COLO668 (cell line): Measurements from ENCODE around the gene FAM174B.

ENCODE experiments used
- DNase-seq: peaks from one replicate; lab custom pipeline; 2025; ENCODE audit not compliant: unreplicated experiment; lab: John Stamatoyannopoulos, UW

The FAM174B gene

GRCh38 chr15:92665100-92665555 is 9.6 kb upstream of the FAM174B start:
- DNase-seq: no peak

DNA sequence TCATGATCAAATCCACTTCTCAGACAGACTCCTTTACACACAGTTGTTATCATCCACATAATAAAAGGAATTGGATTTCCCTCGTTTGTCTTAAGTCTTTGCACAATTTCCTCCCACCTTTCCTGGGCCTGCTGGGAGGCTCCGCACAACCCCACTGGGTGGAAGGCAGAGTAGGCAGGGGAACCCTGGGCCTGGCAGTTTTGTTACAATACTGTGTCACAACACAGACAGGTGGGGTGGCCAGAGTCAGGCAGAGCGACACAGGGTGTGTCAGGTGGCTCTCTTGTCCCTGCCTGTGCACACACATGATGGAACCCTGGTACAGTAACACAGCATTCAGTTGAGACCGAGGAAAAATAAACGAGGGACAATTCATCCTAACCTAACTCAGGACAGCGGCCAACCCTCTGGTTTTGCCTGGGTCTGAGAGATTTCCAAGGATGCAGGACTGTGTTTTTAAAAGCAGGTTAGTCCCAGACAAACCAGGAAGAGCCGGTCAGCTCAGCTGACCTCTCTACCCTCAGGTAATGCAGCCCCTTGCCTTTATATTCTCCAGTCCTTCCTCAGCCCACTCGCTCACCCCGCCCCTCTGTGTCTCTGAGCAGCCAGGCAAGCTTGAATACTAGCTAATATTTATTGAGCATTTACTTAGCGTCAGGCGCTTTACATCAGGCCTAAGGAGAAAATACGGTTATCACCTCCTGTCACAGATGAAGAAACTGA is 8.8 kb upstream of the FAM174B start:
- DNase-seq: peak; percentile 27

DNA sequence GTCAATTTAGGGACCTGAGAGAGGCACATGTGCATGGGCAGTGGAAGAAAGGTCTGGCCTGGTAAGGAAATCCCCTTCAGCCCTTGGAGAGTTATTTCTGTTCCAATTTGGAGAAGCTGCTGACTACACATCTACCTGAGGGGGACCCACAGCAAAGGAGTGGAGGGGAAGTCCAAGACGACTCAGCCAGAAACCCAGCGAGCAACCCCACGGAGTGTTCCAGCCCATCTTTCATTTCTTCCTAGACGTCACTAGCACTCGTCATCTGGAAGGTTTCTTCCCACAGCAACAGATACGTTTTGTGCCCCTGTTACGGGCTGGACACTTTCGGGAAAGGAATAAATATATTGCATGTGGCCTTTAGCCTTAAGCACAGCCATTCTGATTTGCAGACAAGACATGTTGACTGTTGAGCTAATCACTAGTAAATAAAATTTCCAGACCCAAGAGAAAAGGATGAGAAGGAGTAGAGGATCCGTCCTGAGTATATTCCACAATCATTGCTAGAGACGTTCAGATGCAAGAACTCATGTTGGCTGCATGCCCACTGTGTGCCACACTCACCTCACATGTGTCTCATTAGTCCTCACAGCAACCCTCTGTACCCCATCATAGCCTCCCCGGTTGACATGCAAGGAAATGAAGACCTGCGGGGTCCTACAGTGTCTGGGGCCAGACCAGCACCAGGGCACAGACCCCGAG is 7.8 kb upstream of the FAM174B start:
- DNase-seq: no peak

DNA sequence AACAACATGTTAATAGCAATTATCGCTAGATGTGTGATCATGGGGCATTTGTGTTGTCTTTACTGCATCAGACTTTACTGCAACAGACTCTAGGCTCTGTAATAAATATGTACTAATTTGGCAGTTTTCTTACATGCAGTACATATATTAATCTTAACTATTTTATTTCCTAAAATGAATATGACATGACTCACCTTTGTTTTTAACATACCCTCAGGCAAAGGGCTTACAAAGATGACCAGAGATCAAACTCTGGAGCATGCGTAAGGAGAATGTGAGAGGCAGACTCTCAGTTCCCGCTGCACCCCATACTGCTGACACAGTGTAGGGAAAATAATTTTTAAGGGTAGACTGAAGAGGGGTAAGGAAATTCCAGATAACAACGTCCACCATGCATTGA is 7.2 kb upstream of the FAM174B start:
- DNase-seq: no peak

DNA sequence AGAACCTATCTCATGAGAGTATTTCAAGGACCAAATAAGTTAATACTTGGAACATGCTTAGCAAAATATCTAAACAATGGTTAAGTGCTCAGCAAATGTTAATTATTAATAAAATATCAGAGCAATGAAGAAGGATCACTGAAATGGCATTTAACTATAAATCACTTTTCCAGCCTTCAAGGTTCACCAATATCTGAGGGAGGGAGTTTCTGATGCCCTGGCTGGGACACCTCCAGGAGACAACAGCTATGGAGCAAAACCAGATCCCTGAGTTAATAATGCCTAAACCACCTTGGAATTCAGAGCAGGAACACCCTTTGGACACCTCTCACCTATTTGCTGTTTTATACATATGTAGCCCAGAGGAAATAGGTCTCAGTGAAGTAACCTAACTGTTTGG is 6.4 kb upstream of the FAM174B start:
- no peak for DNase-seq

GRCh38 chr15:92661069-92661468 is 5.5 kb upstream of the FAM174B start:
- DNase-seq: no peak

DNA sequence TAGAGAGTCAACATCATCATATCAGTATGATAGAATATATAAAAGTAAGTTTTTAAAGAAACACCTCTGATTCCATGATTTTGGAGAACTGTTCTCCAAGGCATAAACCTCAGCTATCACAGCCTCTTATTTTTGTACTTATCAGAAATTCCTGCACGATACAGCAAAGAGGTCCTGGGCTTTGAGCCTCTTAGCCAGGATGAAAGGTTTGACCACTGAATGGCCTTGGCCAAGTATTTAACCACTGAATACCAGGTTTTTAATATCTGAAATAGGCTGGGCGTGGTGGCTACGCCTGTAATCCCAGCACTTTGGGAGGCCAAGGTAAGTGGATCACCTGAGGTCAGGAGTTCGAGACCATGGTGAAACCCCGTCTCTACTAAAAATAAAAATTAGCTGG is 1.9 kb upstream of the FAM174B start:
- no peak for DNase-seq

GRCh38 chr15:92656089-92656488 is 514 bp upstream of the FAM174B start:
- DNase-seq: no peak

GRCh38 chr15:92654662-92655061 is 913 bp downstream of the FAM174B start:
- DNase-seq: no peak

- DNase-seq: peak; percentile 84
Measured at GRCh38 chr15:92653836-92654539, 1.6 kb downstream of the FAM174B start.

DNA sequence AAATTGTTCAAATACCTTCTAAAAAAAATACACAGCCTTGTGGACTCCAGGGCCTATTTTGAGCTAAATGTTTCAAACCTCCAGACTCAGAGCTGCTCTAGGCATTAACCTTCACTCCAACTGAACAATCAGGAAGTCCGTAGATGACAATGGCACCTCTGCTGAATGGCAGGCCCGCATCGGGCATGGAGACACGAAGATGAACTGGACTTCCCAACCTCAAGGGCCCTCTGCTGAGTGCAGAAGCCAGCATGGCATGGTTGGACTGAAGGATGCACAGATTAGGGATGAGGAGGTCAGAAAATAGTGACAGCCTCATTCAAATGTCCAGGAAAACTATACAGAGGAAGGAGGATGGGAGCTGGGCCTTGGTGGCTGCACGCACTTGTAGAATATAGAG is 2.2 kb downstream of the FAM174B start:
- no peak for DNase-seq

GRCh38 chr15:92652576-92652966 is 3.0 kb downstream of the FAM174B start:
- no peak for DNase-seq

DNA sequence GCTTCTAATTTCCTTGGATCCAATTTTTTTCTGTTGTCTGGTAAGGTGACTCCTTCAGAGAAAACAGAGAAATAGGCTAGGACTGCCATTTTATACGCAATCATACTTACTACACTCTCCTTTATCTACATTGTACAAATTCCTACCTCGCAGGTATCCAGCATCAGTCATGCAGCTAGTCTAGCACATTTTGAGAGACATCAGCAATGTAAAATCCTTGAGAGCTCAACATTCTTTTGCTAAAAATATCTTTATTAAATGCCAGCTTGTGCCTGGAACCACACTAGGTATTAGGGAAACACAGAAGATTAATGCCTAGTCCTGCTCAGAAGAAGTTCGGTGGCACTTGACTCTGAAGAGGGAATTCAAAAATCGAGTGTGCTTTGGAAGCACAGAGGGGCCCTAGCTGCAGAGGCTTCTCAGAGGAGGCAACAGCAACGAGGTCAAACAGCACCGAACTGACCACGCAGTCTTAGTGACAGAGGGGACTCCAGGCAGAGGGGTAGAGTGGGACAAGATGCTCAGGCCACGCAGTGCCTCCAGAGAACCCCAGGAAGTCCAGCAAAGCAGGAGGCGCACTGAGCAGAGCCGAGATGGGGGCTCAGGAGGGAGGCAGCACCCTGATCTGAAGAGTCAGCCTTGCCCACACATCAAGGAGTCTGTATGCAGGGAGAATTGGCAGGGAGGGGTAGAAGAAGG is 3.5 kb downstream of the FAM174B start:
- no peak for DNase-seq

DNA sequence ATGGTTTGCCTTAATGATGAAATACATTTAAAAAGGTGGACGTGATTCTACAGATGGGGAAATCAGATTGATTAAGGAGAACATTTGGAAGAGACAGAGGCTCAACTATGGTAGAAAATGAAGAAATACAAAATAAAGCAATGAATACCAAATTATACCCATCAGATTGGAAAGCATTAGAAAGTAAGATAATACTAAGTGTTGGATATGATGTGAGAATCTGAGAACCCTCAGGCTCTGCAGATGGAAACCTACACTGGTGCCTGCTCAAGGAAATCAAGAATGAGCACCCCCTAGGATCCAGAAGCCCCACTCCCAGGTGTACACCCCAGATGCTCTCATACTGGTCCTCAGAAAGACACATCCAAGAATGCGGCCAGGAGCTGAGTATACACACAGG is 4.6 kb downstream of the FAM174B start:
- DNase-seq: no peak

- no peak for DNase-seq
Measured at GRCh38 chr15:92650256-92650655, 5.3 kb downstream of the FAM174B start.

DNA sequence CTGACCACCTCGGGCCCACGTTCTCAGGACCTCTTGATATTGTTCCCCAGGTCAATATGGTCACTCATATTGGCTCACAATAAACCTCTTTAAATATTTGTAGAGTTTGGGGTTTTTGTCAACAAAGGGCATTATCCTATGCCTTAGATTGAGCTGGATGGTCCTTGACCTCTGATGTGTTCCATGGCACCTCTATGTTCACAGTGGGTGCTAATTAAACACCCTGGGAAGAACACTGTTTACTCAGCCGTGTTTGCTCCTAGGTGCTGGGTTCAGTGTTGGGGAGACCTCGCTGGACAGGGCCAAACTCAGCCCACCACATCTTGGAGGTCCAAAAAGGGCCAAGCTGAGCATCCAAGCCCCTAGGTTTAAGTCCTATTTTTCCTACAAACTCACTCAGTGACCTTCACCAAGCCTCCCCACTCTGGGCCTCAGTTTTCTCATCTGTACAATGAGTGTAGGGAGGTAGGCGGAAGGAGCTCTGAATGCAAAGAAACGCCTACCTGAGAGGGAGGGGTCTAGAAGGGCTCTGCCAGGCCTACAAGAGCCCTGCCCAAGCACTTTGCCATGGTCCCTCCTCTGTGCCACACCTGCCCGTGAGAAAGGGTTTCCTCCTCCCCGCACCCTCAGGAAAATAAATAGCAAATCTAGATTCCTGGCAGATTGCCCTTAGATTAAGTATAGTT is 7.2 kb downstream of the FAM174B start:
- DNase-seq: peak; percentile 66

DNA sequence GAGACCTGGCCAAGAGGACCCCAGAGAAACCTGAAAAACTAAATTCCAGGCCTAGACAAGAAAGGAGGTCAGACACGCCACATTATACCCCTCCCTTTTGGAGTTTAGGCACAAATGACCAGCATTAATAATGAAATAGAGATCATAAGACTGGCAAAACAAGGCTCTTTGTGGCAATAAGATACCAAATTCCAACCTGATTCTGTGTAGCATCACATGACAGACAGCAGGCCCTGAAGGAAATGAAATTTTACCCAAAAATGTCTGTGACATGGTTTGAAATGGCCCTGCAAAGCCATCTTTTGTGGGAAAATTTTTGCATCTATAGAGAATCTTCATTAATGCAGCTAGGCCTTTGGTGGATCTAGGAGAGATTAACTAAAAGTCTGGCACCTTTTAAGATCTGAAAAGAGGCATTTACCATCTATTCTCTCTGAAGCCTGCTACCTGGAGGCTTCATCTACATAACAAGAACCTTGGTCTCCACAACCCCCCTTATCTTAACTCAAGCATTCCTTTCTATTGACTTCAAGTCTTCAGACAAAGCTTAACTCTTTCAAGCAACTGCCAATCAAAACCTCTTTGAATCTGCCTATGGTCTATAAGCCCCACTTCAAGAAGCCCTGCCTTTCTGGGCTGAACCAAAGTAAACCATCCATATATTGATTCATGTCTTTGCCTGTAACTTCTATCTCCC is 8.0 kb downstream of the FAM174B start:
- DNase-seq: no peak

DNA sequence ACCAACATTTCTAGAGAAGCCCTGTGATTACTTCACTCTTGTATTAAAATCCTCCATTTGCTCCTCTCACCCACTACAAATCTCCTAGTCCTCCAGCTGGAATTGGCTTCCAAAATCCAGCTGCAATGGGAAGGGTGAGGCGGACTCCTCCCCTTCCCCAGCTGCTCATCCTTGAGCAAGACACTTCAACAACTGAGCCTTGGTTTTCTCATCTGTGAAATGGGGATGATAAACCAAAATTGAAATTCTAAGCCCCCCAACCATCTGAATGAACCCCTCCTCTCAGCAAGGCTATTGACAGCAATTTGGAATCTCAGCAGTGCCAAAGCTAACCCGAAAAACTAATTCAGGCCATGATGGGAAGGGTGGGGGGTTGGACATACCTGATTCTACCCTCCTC is 9.4 kb downstream of the FAM174B start:
- DNase-seq: no peak

- DNase-seq: no peak
Measured at GRCh38 chr15:92645731-92646130, 9.8 kb downstream of the FAM174B start.

DNA sequence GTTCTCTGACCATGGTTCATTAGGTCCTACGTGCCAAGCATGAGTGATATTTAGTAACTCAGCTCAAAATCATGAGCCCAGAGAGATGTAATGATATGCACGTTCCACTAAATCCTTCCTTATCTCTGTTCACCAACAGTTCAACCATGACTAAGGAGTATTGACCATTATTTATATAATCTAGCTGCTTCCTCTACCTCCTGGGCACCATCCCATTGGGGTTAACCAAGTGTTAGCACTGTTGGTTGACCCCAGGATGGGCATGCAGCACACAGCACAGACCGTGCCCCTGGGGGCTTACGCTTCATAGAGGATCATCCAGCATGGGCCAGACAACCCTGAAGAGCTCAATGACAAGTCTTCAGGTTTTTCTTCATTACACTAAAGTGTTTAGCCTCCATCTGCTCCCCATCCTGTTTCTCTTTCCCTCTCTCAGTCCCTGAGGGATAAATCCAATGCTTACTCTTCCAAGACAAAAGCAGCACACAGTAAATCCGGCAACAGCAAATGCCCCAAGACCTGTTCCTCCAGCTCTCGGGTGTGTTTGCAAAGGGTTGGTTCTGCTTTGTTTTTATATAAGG is 10.4 kb downstream of the FAM174B start:
- DNase-seq: no peak
